ENCODE results near the gene SYT1. TPM values are rescaled to one million over a fixed set of nuclear protein-coding genes. Genes with fewer than 3 reads are reported as not detected.

SYT1 gene
- total RNA-seq, 4 donors from 2014 or later, result 1.4 to 4.1 (median 1.8) TPM

GRCh38 chr12:79260923-79261322, 396.3 kb downstream of the SYT1 start:
- Histone ChIP-seq H3K4me3 (no peak overlapping the region), H3K4me1 (no peaks in the 10 kb centered on the region), H3K9me3 (no peaks in the 10 kb centered on the region), H3K27me3 (no peaks in the 10 kb centered on the region), H3K36me3 (no peaks in the 10 kb centered on the region), H3K27ac (no peak overlapping the region)
- no peak for TF ChIP-seq POLR2A (IDR thresholded peaks at IDR 0.05)
- TF ChIP-seq CTCF (IDR thresholded peaks at IDR 0.05), result no peak
- no peak for DNase-seq

GRCh38 chr12:79262938-79263337, 398.4 kb downstream of the SYT1 start:
- no peak overlapping the region for H3K4me3 ChIP-seq
- no peak for DNase-seq
- no peak for TF ChIP-seq CTCF (IDR thresholded peaks at IDR 0.05)
- no peak for TF ChIP-seq POLR2A (IDR thresholded peaks at IDR 0.05)
- H3K27me3 ChIP-seq, result no peaks in the 10 kb centered on the region
- H3K27ac ChIP-seq, result no peak overlapping the region
- H3K36me3 ChIP-seq, result no peaks in the 10 kb centered on the region
- no peaks in the 10 kb centered on the region for H3K4me1 ChIP-seq
- no peaks in the 10 kb centered on the region for H3K9me3 ChIP-seq

GRCh38 chr12:79266343-79267144, 402.0 kb downstream of the SYT1 start:
- H3K4me1 ChIP-seq, result no peaks in the 10 kb centered on the region
- no peak for TF ChIP-seq POLR2A (IDR thresholded peaks at IDR 0.05)
- no peak for TF ChIP-seq CTCF (IDR thresholded peaks at IDR 0.05)
- no peaks in the 10 kb centered on the region for H3K36me3 ChIP-seq
- DNase-seq, result no peak
- no peak overlapping the region for H3K27ac ChIP-seq
- H3K4me3 ChIP-seq, result no peak overlapping the region
- H3K27me3 ChIP-seq, result no peaks in the 10 kb centered on the region
- H3K9me3 ChIP-seq, result no peaks in the 10 kb centered on the region

- Histone ChIP-seq H3K27ac (no peak overlapping the region), H3K36me3 (no peaks in the 10 kb centered on the region), H3K4me1 (no peaks in the 10 kb centered on the region), H3K9me3 (no peaks in the 10 kb centered on the region), H3K4me3 (no peak overlapping the region), H3K27me3 (no peaks in the 10 kb centered on the region)
- no peak for DNase-seq
- TF ChIP-seq POLR2A (IDR thresholded peaks at IDR 0.05) (no peak), CTCF (IDR thresholded peaks at IDR 0.05) (no peak)
These were observed 403.0 kb downstream of the SYT1 start for GRCh38 chr12:79267580-79267979.

GRCh38 chr12:79274501-79275064, 410.0 kb downstream of the SYT1 start:
- Histone ChIP-seq H3K36me3 (no peaks in the 10 kb centered on the region), H3K4me1 (no peaks in the 10 kb centered on the region), H3K4me3 (no peak overlapping the region), H3K27me3 (no peaks in the 10 kb centered on the region), H3K9me3 (no peaks in the 10 kb centered on the region), H3K27ac (no peak overlapping the region)
- no peak for TF ChIP-seq CTCF (IDR thresholded peaks at IDR 0.05)
- no peak for TF ChIP-seq POLR2A (IDR thresholded peaks at IDR 0.05)
- DNase-seq, result no peak

Data from Peyer's patch (tissue), 4 donors.